CD4-positive, alpha-beta T cell treated with Interleukin-15 for 4 hours (primary cell): Measurements from ENCODE around the gene PCDHGC5.

Experiments
- DNase-seq: peaks from one replicate; pipeline ENCODE4 v3.0.0-alpha.2; 2020; ENCODE audit warnings: low spot score

Gene PCDHGC5

DNA sequence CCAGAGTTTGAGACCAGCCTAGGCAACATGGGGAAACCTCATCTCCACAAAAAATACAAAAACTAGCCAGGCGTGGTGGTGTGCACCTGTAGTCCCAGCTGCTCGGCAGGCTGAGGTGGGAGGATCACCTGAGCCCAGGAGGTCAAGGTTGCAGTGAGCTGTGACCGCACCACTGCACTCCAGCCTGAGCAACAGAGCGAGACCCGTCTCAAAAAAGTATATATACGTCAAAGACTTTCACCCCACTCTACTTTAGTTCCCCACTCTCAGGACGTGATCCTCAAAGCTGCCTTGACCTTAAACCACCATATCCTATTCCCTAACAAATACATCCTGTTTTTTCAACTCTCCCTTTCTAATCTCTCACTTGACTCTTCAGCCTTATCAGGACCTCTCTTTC, 41.0 kb downstream of the PCDHGC5 start:
- no peak for DNase-seq

DNA sequence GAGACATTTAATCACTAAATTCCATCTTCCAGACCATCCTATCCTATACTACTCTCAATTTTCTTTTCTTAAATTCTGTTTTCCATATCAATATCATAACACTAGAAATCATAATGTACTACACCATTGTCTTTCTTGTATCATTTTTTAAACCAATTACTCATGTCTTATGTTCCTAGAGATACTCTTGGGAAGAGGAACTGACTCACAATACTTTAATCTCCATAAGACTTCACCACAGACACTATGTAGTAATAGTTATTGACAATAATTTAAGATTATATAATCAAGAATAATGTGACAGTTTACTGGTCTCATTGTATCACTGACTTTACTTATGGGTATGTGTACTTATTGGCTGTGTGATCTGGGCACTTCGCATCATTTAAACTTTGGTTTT, 43.8 kb downstream of the PCDHGC5 start:
- DNase-seq: no peak

DNA sequence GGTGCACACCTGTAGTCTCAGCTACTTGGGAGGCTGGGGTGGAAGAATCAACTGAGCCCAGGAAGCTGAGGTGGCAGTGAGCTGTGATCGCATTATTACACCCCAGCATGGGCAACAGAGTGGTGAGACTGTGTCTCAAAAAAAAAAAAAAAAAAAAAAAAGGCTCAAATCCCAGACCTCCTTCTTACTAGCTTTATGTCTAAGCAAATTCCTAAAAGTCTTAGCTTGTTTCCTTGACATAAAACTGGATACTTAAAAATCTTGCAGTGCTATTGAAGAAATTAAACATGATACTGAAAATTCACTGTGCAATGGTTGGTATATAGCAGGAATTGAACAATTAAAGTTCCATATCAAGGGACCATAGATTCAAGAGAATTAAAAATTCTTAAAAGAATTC, 45.0 kb downstream of the PCDHGC5 start:
- DNase-seq: no peak

DNA sequence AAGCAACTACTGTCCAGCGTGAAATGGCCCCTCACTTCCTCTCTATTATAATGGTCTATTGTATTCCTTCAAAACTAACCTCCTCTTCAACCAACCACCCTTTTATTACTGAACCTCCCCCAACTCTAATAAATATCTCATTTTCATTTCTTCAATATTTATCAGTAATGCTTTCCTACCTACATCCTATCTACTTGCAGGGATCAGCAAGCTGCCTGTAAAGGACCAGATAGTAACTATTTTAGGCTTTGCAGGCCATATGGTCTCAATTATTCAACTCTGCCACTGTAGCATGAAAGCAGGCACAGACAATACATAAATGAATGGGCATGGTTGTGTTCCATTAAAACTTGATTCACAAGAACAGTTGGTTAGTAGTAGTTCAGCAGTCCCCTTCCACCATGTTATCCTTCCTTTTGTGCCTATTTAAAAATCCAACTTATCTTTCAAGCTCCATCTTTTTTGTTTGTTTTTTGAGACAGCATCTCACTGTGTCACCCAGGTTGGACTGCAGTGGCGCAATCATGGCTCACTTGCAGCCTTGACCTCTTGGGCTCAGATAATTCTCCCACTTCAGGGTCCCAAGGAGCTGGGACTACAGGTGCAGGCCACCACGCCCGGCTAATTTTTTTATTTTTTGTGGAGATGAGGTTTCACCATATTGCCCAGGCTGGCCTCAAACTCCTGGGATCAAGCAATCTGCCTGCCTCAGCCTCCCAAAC, 45.8 kb downstream of the PCDHGC5 start:
- no peak for DNase-seq
